Stimulated activated CD4-positive, alpha-beta T cell treated with anti-CD3 and anti-CD28 coated beads, TNF-alpha, amount 100 ng/mL, for 4 hours (primary cell): ENCODE data around the gene GALNS.
"Not testable (repeated sequence)": the region's sequence is repeated elsewhere in the genome, so short reads cannot be mapped to it uniquely, and the experiment has no call there.

Experiments used
- DNase-seq, 3 experiments: peaks; one replicate each; pipeline ENCODE4 v3.0.0-alpha.2; 2020; ENCODE audit warnings: low read depth in 3 of 3

GALNS gene

DNA sequence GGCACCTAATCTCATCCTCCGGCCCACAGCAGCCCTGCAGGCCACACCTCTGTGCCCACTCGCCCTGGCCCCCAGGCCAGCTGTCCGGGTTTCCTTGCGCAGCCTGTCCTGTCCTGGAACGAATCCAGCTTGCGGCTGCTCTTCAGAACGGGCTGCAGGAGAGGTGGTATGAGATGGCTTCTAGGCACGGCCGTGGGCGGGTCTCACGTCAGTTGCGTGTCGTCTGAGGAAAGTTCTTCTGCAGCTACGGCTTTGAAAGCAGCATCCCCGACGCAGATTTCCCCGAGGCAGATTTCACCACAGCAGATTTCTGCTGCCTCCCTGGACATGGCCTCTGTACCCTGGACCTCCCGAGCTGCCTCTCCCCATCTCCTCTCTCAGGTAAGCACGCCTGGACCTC is 18.2 kb downstream of the GALNS start:
- no peak for DNase-seq

- no peak for DNase-seq
Measured at GRCh38 chr16:88837806-88838205, 18.9 kb downstream of the GALNS start.

GRCh38 chr16:88836791-88837190 is 20.0 kb downstream of the GALNS start:
- DNase-seq, result no peak

GRCh38 chr16:88835818-88836217 is 20.9 kb downstream of the GALNS start:
- no peak for DNase-seq

DNA sequence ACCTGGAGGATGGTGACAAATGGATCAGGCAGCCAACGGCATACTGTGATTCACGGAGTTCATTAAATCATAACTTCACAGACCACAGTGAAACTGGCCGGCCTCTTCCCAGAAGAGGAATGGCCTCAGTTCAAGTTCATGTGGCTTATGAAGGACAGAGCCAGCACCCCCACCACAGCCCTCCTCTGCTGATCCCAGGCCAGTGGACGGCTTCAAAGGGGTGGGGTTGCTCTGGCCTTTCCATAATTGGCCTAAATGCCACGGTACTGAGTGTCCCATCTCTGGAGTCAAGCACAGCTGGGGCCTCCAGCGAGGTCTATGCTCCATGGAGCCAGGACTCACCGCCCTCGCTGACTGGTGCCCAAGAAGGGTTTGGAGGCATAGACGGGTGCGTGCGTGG is 21.4 kb downstream of the GALNS start:
- DNase-seq, result no peak

- DNase-seq, result no peak
Measured at GRCh38 chr16:88834670-88835069, 22.1 kb downstream of the GALNS start.

GRCh38 chr16:88833086-88833485 is 23.7 kb downstream of the GALNS start:
- DNase-seq, result no peak

DNA sequence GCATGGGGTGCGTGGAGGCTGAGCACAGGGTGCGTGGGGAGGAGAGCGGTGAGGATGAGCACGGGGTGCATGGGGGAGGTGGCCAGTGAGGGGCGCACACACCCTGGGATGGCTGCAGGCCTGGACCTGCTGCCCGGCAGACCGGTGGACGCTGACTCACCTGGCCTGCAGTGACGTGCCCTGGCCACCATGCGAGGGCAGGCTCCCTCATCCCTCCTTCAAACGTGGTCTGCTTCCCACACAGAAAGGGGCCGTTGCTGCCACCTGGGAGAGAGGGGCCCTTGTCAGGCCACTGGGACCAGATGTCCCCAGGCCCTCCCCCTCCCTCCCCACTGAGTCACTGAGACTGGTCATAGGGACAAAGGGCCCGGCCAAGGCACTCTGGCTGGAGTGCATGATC is 24.9 kb downstream of the GALNS start:
- no peak for DNase-seq

GRCh38 chr16:88830783-88831182 is 26.0 kb downstream of the GALNS start:
- DNase-seq, result no peak

DNA sequence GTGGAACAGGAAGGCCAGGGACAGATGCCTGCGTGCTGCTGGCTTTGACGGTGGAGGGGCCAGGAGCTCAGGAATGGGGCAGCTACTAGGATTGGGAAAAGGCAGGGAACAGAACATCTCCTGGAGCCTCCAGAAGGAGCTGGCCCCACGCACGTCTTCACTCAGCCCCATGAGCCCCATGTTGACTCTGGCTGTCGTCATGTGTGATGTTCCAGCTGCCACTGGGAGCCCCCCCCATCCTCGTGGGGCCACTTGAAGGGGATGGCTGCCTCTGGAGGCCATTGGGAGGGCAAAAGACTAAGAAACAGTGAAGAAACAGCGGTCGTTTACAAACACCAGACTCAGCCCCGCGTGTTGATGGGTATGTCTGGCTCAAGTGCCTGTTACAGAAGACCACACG is 26.5 kb downstream of the GALNS start:
- DNase-seq, result no peak

DNA sequence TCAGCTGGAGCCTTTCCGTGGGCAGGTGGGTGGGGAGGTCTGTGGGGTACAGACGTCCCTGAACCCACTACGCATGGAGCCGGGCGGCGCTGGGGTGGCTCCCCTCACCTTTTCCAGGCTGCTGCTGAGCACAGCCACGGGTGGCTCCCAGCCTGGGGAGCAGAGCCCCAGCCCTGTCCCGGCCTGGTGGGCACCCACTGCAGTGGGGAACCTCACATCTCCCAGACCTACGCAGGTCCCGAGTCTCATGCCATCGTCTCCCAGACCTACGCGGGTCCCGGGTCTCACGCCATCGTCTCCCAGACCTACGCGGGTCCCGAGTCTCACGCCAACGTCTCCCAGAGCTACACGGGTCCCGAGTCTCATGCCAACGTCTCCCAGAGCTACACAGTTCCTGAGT is 28.0 kb downstream of the GALNS start:
- no peak for DNase-seq

DNA sequence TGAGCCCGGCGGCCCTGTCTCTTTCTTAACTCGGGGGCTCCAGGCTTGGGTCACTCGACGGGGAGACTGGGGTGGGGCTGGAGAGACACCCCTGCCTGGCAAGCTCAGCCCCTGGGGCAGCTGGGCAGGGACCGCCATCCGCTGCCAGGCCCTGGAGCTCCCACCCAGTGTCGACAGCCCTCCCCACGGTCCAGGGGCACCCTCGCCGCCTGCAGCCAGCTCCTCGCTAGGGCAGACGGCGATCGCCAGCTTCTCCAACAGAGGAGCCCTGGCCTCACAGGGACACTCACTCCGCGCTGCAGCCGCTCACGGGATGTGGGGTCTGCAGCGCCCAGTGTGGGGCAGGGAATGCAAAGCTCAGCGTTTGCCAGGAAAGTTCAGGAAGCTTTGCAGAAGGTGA is 29.0 kb downstream of the GALNS start:
- DNase-seq, result no peak

GRCh38 chr16:88826070-88826840 is 30.5 kb downstream of the GALNS start:
- no peak for DNase-seq

DNA sequence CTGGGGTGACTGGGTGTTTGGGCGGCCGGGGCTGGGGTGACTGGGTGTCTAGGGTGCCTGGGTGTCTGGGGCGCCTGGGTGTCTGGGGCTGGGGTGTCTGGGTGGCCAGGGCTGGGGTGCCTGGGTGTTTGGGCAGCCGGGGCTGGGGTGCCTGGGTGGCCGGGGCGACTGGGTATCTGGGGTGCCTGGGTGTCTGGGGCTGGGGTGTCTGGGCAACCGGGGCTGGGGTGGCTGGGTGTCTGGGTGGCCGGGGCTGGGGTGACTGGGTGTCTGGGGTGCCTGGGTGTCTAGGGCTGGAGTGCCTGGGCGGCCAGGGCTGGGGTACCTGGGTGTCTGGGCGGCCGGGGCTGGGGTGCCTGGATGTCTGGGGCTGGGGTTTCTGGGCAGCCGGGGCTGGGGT is 31.6 kb downstream of the GALNS start:
- DNase-seq, result no peak

GRCh38 chr16:88824256-88825077 is 32.3 kb downstream of the GALNS start:
- DNase-seq, result no peak

- DNase-seq, result not testable (repeated sequence)
Measured at GRCh38 chr16:88823646-88824045, 33.1 kb downstream of the GALNS start.

DNA sequence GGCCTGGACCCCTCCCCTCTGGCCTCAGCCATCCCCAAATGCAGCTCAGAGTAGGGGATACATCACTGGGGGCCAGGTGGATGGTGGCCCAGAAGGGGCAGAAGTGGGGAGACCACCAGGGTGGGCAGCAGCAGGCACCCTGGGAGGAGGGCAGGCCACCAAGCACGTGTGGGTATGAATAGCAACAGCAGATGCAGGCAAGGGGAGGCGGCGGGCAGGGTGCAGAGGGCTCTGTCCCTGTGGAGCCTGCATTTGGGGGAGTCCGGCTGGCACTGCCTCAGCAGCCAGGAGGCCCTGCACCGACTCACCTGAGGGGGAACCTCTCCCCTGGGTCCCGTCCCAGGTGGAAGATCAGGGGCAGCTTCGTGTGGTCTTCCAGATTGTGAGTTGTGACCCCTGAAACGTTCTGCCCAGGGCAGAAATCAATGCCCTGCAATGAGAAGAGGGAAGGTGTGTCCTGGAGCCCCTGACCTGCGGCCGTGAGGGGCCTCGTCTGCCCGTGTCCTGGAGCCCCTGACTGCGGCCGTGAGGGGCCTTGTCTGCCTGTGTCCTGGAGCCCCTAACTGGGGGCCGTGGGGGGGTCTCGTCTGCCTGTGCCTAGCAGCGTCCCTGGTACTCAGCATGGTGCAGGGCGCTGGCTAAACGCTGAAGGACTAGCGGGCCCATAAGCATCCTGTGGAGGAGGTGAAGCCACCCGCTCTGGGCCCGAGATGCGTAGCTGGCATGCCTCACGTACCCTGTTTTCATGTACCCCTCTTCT is 34.3 kb downstream of the GALNS start:
- DNase-seq, result no peak

- DNase-seq, result no peak
Measured at GRCh38 chr16:88821168-88821850, 35.4 kb downstream of the GALNS start.

DNA sequence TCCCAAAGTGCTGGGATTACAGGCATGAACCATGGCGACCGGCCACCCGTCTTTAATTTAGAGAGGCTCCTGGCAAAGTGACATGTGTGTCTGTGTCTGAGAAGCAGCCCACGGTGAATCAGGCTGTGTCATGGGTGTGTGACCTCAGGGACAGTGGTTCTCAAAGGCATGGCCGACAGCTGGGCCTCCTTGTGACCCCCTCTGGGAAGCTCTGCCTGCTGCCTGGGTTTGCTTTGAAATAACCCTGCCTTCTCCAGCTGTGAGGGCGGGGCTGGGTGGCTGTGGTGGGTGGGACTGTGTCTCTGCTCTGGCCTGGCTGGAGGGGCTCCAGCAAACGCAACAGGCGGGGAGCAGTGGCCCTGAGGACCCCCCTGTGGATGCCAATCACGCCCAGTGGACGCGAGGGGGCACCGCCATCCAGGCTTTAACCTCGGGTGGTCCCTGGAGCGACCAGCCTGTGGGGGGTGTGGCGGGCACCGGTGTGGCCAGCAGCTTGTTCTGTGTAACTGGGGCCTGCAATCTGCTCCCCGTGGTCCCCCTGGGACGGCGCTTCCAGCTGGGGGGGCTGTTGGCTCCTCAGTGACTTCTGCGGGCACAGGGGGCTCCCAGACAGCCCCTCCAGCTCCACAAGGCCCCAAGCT is 36.2 kb downstream of the GALNS start:
- no peak for DNase-seq

DNA sequence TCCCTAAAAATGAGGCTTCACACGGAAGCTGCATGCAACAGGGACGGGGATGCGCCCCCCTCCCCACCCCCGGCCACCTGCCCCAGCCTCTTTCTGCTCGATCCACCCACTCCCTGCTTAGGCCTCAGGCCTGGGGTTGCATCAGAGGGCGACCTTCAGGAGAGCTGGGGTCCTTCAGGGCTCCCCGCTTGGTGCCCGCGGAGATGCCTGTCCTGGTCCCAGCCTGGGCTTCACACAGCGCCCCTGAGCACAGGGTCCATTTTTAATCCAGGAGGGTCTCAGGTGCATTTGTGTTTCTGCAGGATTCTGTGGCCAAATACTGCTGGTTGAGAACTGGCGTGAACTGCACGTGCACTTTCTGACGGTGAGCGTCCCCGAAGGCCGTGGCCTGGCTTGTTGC is 37.6 kb downstream of the GALNS start:
- DNase-seq, result no peak

- DNase-seq, result no peak
Measured at GRCh38 chr16:88818575-88818874, 38.2 kb downstream of the GALNS start.
